ENCODE measurements around the gene SYCE1.
"Not testable (repeated sequence)": the region's sequence is repeated elsewhere in the genome, so short reads cannot be mapped to it uniquely, and the experiment has no call there.

Gene SYCE1

GRCh38 chr10:133590970-133591359, 25.6 kb upstream of the SYCE1 start:
- H3K27me3 ChIP-seq (ENCODE audit: control insufficient read depth in 5 of 5, insufficient read depth in 4 of 5, low read length in 5 of 5): peaks cover 3 to 8% (median 5%) of the 10 kb centered on the region in 5 donors
- H3K4me1 ChIP-seq (ENCODE audit: control insufficient read depth in 5 of 5, insufficient read depth in 5 of 5, low read length in 5 of 5): no peaks in the 10 kb centered on the region
- no peak overlapping the region for H3K4me3 ChIP-seq (ENCODE audit: low read depth in 1 of 5, low read length in 5 of 5)
- no peak overlapping the region for H3K27ac ChIP-seq (ENCODE audit: low read depth, low read length)
- no peak overlapping the region for H3K9ac ChIP-seq (ENCODE audit: low read length in 5 of 5)
- H3K9me3 ChIP-seq (ENCODE audit: control insufficient read depth in 5 of 5, low read length in 5 of 5): no peaks in the 10 kb centered on the region
- H3K36me3 ChIP-seq (ENCODE audit: control insufficient read depth in 5 of 5, insufficient read depth in 5 of 5, low read length in 5 of 5): no peaks in the 10 kb centered on the region

DNA sequence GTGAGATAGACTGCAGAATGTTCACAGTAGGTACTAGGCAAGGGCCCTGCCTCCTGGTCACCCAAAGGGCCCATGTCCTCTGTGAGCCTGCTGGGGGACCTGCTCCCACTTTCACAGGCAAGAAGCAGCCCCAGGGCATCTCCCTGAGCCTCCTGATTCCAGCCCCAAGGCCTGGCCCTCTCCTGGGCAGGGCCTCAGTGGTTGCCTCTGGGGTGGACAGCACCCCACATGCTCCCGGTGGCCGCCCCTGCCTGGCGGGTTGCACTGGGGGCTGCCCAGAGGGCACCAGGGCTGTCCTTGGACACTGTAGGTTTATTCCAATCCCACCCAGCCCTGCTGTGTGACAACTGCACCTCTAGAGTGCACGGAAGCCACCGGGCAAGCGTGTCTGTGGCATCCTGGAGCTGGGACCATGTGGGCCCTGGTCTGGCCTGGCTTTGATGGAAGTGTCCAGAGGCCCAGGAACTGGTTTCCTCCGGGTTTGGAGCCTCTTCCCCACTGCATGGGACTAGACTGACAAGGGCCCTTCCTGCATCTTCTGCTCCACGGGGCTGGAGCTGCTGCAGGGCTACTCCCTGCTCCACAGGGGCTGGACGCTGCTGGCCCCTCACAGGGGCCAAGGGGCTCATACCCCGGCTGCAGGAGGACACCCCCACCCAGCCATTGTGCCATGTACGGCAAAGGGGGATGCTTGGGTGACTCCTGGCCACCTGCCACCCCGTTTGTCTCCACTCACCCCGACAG, 25.0 kb upstream of the SYCE1 start:
- Histone ChIP-seq H3K36me3 (ENCODE audit: control insufficient read depth in 5 of 5, insufficient read depth in 5 of 5, low read length in 5 of 5) (no peaks in the 10 kb centered on the region), H3K9ac (ENCODE audit: low read length in 5 of 5) (no peak overlapping the region), H3K4me1 (ENCODE audit: control insufficient read depth in 5 of 5, insufficient read depth in 5 of 5, low read length in 5 of 5) (no peaks in the 10 kb centered on the region), H3K27me3 (ENCODE audit: control insufficient read depth in 5 of 5, insufficient read depth in 4 of 5, low read length in 5 of 5) (peaks cover 3 to 8% (median 5%) of the 10 kb centered on the region in 5 donors), H3K9me3 (ENCODE audit: control insufficient read depth in 5 of 5, low read length in 5 of 5) (no peaks in the 10 kb centered on the region), H3K27ac (ENCODE audit: low read depth, low read length) (no peak overlapping the region), H3K4me3 (ENCODE audit: low read depth in 1 of 5, low read length in 5 of 5) (no peak overlapping the region)

DNA sequence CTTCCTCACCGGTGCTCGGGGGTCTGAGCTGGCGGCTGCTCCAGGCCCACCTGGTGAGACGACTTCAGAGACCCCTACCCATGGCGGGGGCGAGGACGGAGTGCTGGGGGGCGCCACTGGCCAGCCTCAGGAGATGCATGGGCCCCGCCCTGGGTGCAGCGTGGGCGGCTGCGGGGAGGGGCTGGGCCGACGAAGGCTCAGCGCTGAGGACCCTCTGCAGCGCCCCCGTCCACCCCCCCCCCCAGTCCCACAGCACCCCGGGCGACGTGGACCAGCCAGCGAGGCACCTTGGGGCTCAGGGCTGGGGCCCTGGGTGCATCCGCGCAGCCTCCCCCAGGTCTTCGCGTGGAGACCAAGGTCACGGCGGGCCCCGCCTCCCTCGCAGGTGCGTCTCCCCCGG, 11.7 kb upstream of the SYCE1 start:
- H3K4me3 ChIP-seq (ENCODE audit: low read depth in 1 of 5, low read length in 5 of 5); H3K27me3 ChIP-seq (ENCODE audit: control insufficient read depth in 5 of 5, insufficient read depth in 4 of 5, low read length in 5 of 5); H3K36me3 ChIP-seq (ENCODE audit: control insufficient read depth in 5 of 5, insufficient read depth in 5 of 5, low read length in 5 of 5); H3K27ac ChIP-seq (ENCODE audit: low read depth, low read length); H3K9ac ChIP-seq (ENCODE audit: low read length in 5 of 5); H3K4me1 ChIP-seq (ENCODE audit: control insufficient read depth in 5 of 5, insufficient read depth in 5 of 5, low read length in 5 of 5): not testable (repeated sequence)
- H3K9me3 ChIP-seq (ENCODE audit: control insufficient read depth in 5 of 5, low read length in 5 of 5): peaks cover 7 to 21% (median 16%) of the 10 kb centered on the region in 5 donors

DNA sequence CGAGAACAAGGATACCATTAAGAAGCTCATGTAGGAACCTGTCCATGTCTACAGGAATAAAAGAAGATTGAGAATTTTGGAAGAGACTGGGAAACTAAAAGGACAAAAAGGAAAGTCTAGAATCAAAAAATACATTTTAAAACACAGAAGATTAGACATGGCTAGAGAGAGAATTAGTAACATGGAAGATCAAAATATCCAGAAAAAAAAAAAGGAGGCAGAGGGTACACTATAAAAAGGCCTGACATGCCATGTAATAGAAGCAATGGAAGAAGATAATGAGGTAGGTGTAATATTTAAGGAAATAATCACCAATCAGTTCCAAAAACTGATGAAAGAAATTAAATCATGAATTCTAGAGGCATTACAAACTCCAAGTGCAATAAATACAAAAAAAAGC, 8.1 kb upstream of the SYCE1 start:
- H3K4me1 ChIP-seq (ENCODE audit: control insufficient read depth in 5 of 5, insufficient read depth in 5 of 5, low read length in 5 of 5); H3K27me3 ChIP-seq (ENCODE audit: control insufficient read depth in 5 of 5, insufficient read depth in 4 of 5, low read length in 5 of 5); H3K27ac ChIP-seq (ENCODE audit: low read depth, low read length); H3K36me3 ChIP-seq (ENCODE audit: control insufficient read depth in 5 of 5, insufficient read depth in 5 of 5, low read length in 5 of 5); H3K9ac ChIP-seq (ENCODE audit: low read length in 5 of 5): not testable (repeated sequence)
- H3K9me3 ChIP-seq (ENCODE audit: control insufficient read depth in 5 of 5, low read length in 5 of 5): peaks cover 7 to 21% (median 16%) of the 10 kb centered on the region in 5 donors
- H3K4me3 ChIP-seq (ENCODE audit: low read depth in 1 of 5, low read length in 5 of 5): peak overlapping the region in 1 of 5 donors; percentile 12

DNA sequence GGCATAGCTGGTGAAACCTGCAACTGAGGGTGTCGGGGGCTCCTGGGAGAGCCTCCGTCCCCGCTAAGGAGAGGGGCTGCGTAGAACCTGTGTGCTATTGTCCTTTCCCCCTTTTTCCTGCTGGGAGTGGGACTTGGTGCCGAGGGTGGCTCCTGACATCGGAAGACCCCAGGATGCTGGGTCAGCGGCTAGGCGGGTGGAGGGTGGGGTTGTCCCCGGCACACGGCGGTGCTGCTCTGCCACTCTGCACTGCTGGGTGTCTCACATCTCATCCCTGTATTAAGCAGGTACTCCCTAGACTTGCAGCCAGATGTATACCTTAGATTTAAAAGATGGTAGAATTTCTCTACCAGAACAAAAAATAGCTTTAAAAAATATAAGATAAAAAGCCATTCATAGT, 6.7 kb upstream of the SYCE1 start:
- H3K9me3 ChIP-seq (ENCODE audit: control insufficient read depth in 5 of 5, low read length in 5 of 5): peaks cover 10 to 21% (median 16%) of the 10 kb centered on the region in 5 donors
- not testable (repeated sequence) for H3K4me3 ChIP-seq (ENCODE audit: low read depth in 1 of 5, low read length in 5 of 5); H3K36me3 ChIP-seq (ENCODE audit: control insufficient read depth in 5 of 5, insufficient read depth in 5 of 5, low read length in 5 of 5); H3K27ac ChIP-seq (ENCODE audit: low read depth, low read length); H3K9ac ChIP-seq (ENCODE audit: low read length in 5 of 5); H3K4me1 ChIP-seq (ENCODE audit: control insufficient read depth in 5 of 5, insufficient read depth in 5 of 5, low read length in 5 of 5); H3K27me3 ChIP-seq (ENCODE audit: control insufficient read depth in 5 of 5, insufficient read depth in 4 of 5, low read length in 5 of 5)

DNA sequence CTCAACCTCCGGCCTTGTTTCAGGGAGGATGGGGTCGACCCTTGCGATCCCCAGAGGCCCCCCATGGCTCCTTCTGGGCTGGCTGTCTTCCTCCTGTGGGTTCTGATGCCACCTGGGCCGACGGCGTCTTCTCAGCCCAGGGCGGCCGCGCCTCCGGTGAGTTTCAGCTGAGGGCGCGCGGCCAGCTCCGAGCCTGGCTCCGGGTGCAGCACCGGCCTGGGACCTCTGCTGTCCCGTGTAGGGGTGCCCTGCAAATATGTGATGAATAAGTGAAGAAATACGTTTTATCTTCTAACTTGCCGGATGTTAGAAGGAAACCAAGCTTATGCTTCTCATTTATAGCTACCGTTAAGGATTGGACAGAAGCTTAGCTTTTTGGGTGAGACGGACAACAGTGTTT, 4.4 kb upstream of the SYCE1 start:
- H3K27ac ChIP-seq (ENCODE audit: low read depth, low read length); H3K9ac ChIP-seq (ENCODE audit: low read length in 5 of 5); H3K4me3 ChIP-seq (ENCODE audit: low read depth in 1 of 5, low read length in 5 of 5); H3K36me3 ChIP-seq (ENCODE audit: control insufficient read depth in 5 of 5, insufficient read depth in 5 of 5, low read length in 5 of 5); H3K27me3 ChIP-seq (ENCODE audit: control insufficient read depth in 5 of 5, insufficient read depth in 4 of 5, low read length in 5 of 5); H3K4me1 ChIP-seq (ENCODE audit: control insufficient read depth in 5 of 5, insufficient read depth in 5 of 5, low read length in 5 of 5): not testable (repeated sequence)
- H3K9me3 ChIP-seq (ENCODE audit: control insufficient read depth in 5 of 5, low read length in 5 of 5): peaks cover 10 to 28% (median 20%) of the 10 kb centered on the region in 5 donors

GRCh38 chr10:133568831-133569527, 3.6 kb upstream of the SYCE1 start:
- not testable (repeated sequence) for H3K9ac ChIP-seq (ENCODE audit: low read length in 5 of 5); H3K36me3 ChIP-seq (ENCODE audit: control insufficient read depth in 5 of 5, insufficient read depth in 5 of 5, low read length in 5 of 5); H3K27me3 ChIP-seq (ENCODE audit: control insufficient read depth in 5 of 5, insufficient read depth in 4 of 5, low read length in 5 of 5); H3K4me3 ChIP-seq (ENCODE audit: low read depth in 1 of 5, low read length in 5 of 5); H3K4me1 ChIP-seq (ENCODE audit: control insufficient read depth in 5 of 5, insufficient read depth in 5 of 5, low read length in 5 of 5); H3K27ac ChIP-seq (ENCODE audit: low read depth, low read length)
- H3K9me3 ChIP-seq (ENCODE audit: control insufficient read depth in 5 of 5, low read length in 5 of 5): peaks cover 10 to 28% (median 19%) of the 10 kb centered on the region in 5 donors

GRCh38 chr10:133568287-133568614, 2.9 kb upstream of the SYCE1 start:
- Histone ChIP-seq H3K4me1 (ENCODE audit: control insufficient read depth in 5 of 5, insufficient read depth in 5 of 5, low read length in 5 of 5) (no peaks in the 10 kb centered on the region), H3K9me3 (ENCODE audit: control insufficient read depth in 5 of 5, low read length in 5 of 5) (peaks cover 5 to 21% (median 15%) of the 10 kb centered on the region in 5 donors), H3K27ac (ENCODE audit: low read depth, low read length) (no peak overlapping the region), H3K27me3 (ENCODE audit: control insufficient read depth in 5 of 5, insufficient read depth in 4 of 5, low read length in 5 of 5) (peaks cover 3 to 10% (median 5%) of the 10 kb centered on the region in 5 donors), H3K36me3 (ENCODE audit: control insufficient read depth in 5 of 5, insufficient read depth in 5 of 5, low read length in 5 of 5) (no peaks in the 10 kb centered on the region), H3K9ac (ENCODE audit: low read length in 5 of 5) (no peak overlapping the region), H3K4me3 (ENCODE audit: low read depth in 1 of 5, low read length in 5 of 5) (no peak overlapping the region)

DNA sequence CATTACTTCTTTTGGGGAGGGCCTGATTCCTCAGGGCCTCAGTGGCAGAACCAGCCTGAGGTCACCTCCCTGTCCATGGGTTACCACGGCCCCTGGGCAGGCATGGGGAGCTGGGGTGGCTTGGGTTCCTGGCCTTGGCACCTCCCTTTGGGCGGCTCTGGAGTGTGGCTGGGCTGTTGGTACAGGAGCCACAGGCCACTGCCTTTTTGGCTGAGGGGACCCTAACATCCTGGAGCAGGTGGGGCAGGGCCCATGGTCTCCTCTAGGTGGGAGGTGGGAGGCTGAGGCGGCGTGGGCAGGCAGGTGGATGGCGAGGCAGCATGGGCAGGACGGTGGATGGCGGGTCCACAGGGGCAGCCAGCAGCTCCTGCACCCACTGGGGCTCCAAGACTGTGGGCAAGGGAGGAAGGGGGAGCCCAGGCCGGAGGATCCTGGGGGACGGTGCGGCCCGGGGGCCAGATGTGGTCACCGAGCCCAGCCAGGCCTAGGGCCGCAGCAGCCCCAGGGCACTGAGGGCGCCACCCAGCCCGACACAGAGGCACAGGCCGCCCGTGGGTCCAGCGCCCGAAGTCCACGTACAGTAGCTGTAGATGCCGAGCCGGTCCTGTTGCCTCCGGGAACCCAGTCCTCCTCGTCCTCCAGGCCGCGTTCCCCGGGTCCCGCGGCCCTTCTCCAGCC, 2.4 kb upstream of the SYCE1 start:
- peaks cover 3 to 10% (median 5%) of the 10 kb centered on the region in 5 donors for H3K27me3 ChIP-seq (ENCODE audit: control insufficient read depth in 5 of 5, insufficient read depth in 4 of 5, low read length in 5 of 5)

GRCh38 chr10:133567119-133567518, 1.7 kb upstream of the SYCE1 start:
- Histone ChIP-seq H3K27ac (ENCODE audit: low read depth, low read length) (no peak overlapping the region), H3K4me3 (ENCODE audit: low read depth in 1 of 5, low read length in 5 of 5) (no peak overlapping the region), H3K36me3 (ENCODE audit: control insufficient read depth in 5 of 5, insufficient read depth in 5 of 5, low read length in 5 of 5) (no peaks in the 10 kb centered on the region), H3K27me3 (ENCODE audit: control insufficient read depth in 5 of 5, insufficient read depth in 4 of 5, low read length in 5 of 5) (peaks cover 3 to 10% (median 5%) of the 10 kb centered on the region in 5 donors), H3K4me1 (ENCODE audit: control insufficient read depth in 5 of 5, insufficient read depth in 5 of 5, low read length in 5 of 5) (no peaks in the 10 kb centered on the region), H3K9ac (ENCODE audit: low read length in 5 of 5) (no peak overlapping the region), H3K9me3 (ENCODE audit: control insufficient read depth in 5 of 5, low read length in 5 of 5) (peaks cover 0 to 13% (median 10%) of the 10 kb centered on the region in 5 donors)

More for the DNA sequence above, 2.4 kb upstream of the SYCE1 start:
- no peak overlapping the region for H3K9ac ChIP-seq (ENCODE audit: low read length in 5 of 5)
- H3K9me3 ChIP-seq (ENCODE audit: control insufficient read depth in 5 of 5, low read length in 5 of 5): peaks cover 0 to 16% (median 10%) of the 10 kb centered on the region in 5 donors
- no peak overlapping the region for H3K4me3 ChIP-seq (ENCODE audit: low read depth in 1 of 5, low read length in 5 of 5)
- no peak overlapping the region for H3K27ac ChIP-seq (ENCODE audit: low read depth, low read length)
- no peaks in the 10 kb centered on the region for H3K36me3 ChIP-seq (ENCODE audit: control insufficient read depth in 5 of 5, insufficient read depth in 5 of 5, low read length in 5 of 5)
- no peaks in the 10 kb centered on the region for H3K4me1 ChIP-seq (ENCODE audit: control insufficient read depth in 5 of 5, insufficient read depth in 5 of 5, low read length in 5 of 5)
